Upper lobe of right lung (tissue), 1 donor: Measurements from ENCODE around the gene ATG101. TPM values are rescaled to one million over a fixed set of nuclear protein-coding genes. Genes with fewer than 3 reads are reported as not detected.

Source experiments
- ATAC-seq: fragments of 200-7000 bp; cut with Tn5 transposase; one replicate; pipeline ENCODE4 v1.9.1; 2020; ENCODE audit warnings: mild to moderate bottlenecking, moderate library complexity
- DNase-seq: peaks from one replicate; pipeline ENCODE4 v3.0.0-alpha.2; 2020
- H3K27ac ChIP-seq: fragments of 200-600 bp; one replicate; pipeline ENCODE4 v1.8.0; 2022
- H3K27me3 ChIP-seq: fragments of 200-600 bp; one replicate; pipeline ENCODE4 v1.8.0; 2022; ENCODE audit warnings: mild to moderate bottlenecking
- H3K36me3 ChIP-seq: fragments of 200-600 bp; one replicate; pipeline ENCODE4 v1.8.0; 2022
- H3K4me1 ChIP-seq: fragments of 200-600 bp; one replicate; pipeline ENCODE4 v1.8.0; 2022
- H3K4me3 ChIP-seq: fragments of 200-600 bp; one replicate; pipeline ENCODE4 v1.8.0; 2022; ENCODE audit warnings: mild to moderate bottlenecking
- H3K9me3 ChIP-seq: fragments of 200-600 bp; one replicate; pipeline ENCODE4 v1.8.0; 2022
- CTCF ChIP-seq: fragments of 200-600 bp; IDR thresholded peaks from one replicate; pipeline ENCODE4 v1.8.0; 2022; ENCODE audit warnings: antibody characterized with exemption
- intact Hi-C: fragments of 100-400 bp; cut with DNase I; formaldehyde crosslinking; loops from one replicate; pipeline ENCODE4 v1.11.0; 2022
- total RNA-seq: library from RNA; stranded (reverse); fragmentation: NEBNext Ultra II Directional; extraction: Animal tissue kit (Norgen Biotek cat#: 25700); gene quantifications from one replicate; pipeline ENCODE4 v1.2.1, GENCODE V29; 2021
- donor health status: DM: no; HTN: yes; CAD: no; lungs with severe emphysema.

ATG101 gene
- total RNA-seq, 1 donor from 2014 or later, result 37.3 TPM

- intact Hi-C loops, result no loop called here
- no peak for TF ChIP-seq CTCF
- Histone ChIP-seq H3K9me3 (no peaks in the 10 kb centered on the region), H3K27ac (peak overlapping the region; percentile 73), H3K4me3 (peak overlapping the region; percentile 38), H3K36me3 (no peaks in the 10 kb centered on the region), H3K4me1 (peaks cover 29% of the 10 kb centered on the region), H3K27me3 (no peaks in the 10 kb centered on the region)
- peak; percentile 77 for ATAC-seq
- peak; percentile 94 for DNase-seq
Measured at GRCh38 chr12:52036587-52037171, 33.1 kb upstream of the ATG101 start.

GRCh38 chr12:52037248-52037861 is 32.4 kb upstream of the ATG101 start:
- peak; percentile 15 for TF ChIP-seq CTCF
- Histone ChIP-seq H3K4me1 (peaks cover 27% of the 10 kb centered on the region), H3K27ac (peak overlapping the region; percentile 73), H3K36me3 (no peaks in the 10 kb centered on the region), H3K4me3 (peak overlapping the region; percentile 60), H3K27me3 (no peaks in the 10 kb centered on the region), H3K9me3 (no peaks in the 10 kb centered on the region)
- intact Hi-C loops, result no loop called here
- DNase-seq (peak; percentile 76), ATAC-seq (no peak)

- peaks cover 27% of the 10 kb centered on the region for H3K4me1 ChIP-seq
- ATAC-seq (no peak), DNase-seq (no peak)
- H3K36me3 ChIP-seq, result no peaks in the 10 kb centered on the region
- no peaks in the 10 kb centered on the region for H3K9me3 ChIP-seq
- no peaks in the 10 kb centered on the region for H3K27me3 ChIP-seq
- peak overlapping the region; percentile 21 for H3K4me3 ChIP-seq
- intact Hi-C loops, result no loop called here
- peak overlapping the region; percentile 30 for H3K27ac ChIP-seq
- no peak for TF ChIP-seq CTCF
Measured at GRCh38 chr12:52038447-52038846, 31.3 kb upstream of the ATG101 start.

- no peak for TF ChIP-seq CTCF
- peaks cover 43% of the 10 kb centered on the region for H3K4me1 ChIP-seq
Measured at GRCh38 chr12:52041035-52041434, 28.7 kb upstream of the ATG101 start.

GRCh38 chr12:52041695-52042123 is 28.1 kb upstream of the ATG101 start:
- ATAC-seq, result no peak
- no peak for DNase-seq
- no peak for TF ChIP-seq CTCF

More at GRCh38 chr12:52041035-52041434, 28.7 kb upstream of the ATG101 start:
- Histone ChIP-seq H3K36me3 (no peaks in the 10 kb centered on the region), H3K9me3 (no peaks in the 10 kb centered on the region), H3K27me3 (no peaks in the 10 kb centered on the region), H3K27ac (no peak overlapping the region), H3K4me3 (no peak overlapping the region)
- DNase-seq, result no peak
- ATAC-seq, result no peak
- intact Hi-C loops, result no loop called here

More at GRCh38 chr12:52041695-52042123, 28.1 kb upstream of the ATG101 start:
- H3K27ac ChIP-seq, result no peak overlapping the region
- H3K27me3 ChIP-seq, result no peaks in the 10 kb centered on the region
- no peak overlapping the region for H3K4me3 ChIP-seq
- H3K9me3 ChIP-seq, result no peaks in the 10 kb centered on the region
- H3K36me3 ChIP-seq, result no peaks in the 10 kb centered on the region
- intact Hi-C loops, result no loop called here
- H3K4me1 ChIP-seq, result peaks cover 44% of the 10 kb centered on the region
